MM.1S (cell line): ENCODE results near the gene PRSS38.

Experiments used
- DNase-seq: peaks from one replicate; pipeline ENCODE4 v3.0.0-alpha.2; 2015
- H2AFZ ChIP-seq: fragments of 300-600 bp; sonication (generic); 2 replicates; pipeline ENCODE4 v1.6.0; 2016; ENCODE audit warnings: antibody characterized with exemption, low read length
- H3F3A ChIP-seq: fragments of 300-600 bp; sonication (generic); 2 replicates; pipeline ENCODE4 v1.6.1; 2016; ENCODE audit warnings: mild to moderate bottlenecking, antibody characterized with exemption, low read length, moderate library complexity, mixed read lengths; ENCODE audit not compliant: insufficient read depth
- H3K27ac ChIP-seq: fragments of 300-600 bp; sonication (generic); 2 replicates; pipeline ENCODE4 v1.5.1; 2016; ENCODE audit warnings: mild to moderate bottlenecking, low read length
- H3K27me3 ChIP-seq: fragments of 300-600 bp; sonication (generic); replicated peaks from 2 replicates; pipeline ENCODE4 v1.6.0; 2016; ENCODE audit warnings: low read length; ENCODE audit not compliant: insufficient read depth
- H3K36me3 ChIP-seq: fragments of 300-600 bp; sonication (generic); replicated peaks from 2 replicates; pipeline ENCODE4 v1.6.1; 2016; ENCODE audit warnings: mild to moderate bottlenecking, low read length, mixed read lengths; ENCODE audit not compliant: insufficient read depth
- H3K4me1 ChIP-seq: fragments of 300-600 bp; sonication (generic); 2 replicates; pipeline ENCODE4 v1.6.1; 2016; ENCODE audit warnings: low read length, mixed read lengths
- H3K4me2 ChIP-seq: fragments of 300-600 bp; sonication (generic); 2 replicates; pipeline ENCODE4 v1.6.0; 2016; ENCODE audit warnings: low read depth, low read length
- H3K4me3 ChIP-seq: fragments of 300-600 bp; sonication (generic); 2 replicates; pipeline ENCODE4 v1.5.1; 2016; ENCODE audit warnings: low read length, mixed read lengths
- H3K79me2 ChIP-seq: fragments of 300-600 bp; sonication (generic); 2 replicates; pipeline ENCODE4 v1.6.1; 2016; ENCODE audit warnings: mixed run types, low read length, mixed read lengths
- H3K9ac ChIP-seq: fragments of 300-600 bp; sonication (generic); 2 replicates; pipeline ENCODE4 v1.6.1; 2016; ENCODE audit warnings: low read length, mixed read lengths
- H3K9me2 ChIP-seq: fragments of 300-600 bp; sonication (generic); replicated peaks from 2 replicates; pipeline ENCODE4 v1.6.1; 2016; ENCODE audit warnings: mild to moderate bottlenecking, low read length, mixed read lengths; ENCODE audit not compliant: insufficient read depth
- H3K9me3 ChIP-seq: fragments of 300-600 bp; sonication (generic); replicated peaks from 2 replicates; pipeline ENCODE4 v1.6.1; 2016; ENCODE audit warnings: mild to moderate bottlenecking, low read length, mixed read lengths; ENCODE audit not compliant: insufficient read depth
- H4K20me1 ChIP-seq: fragments of 300-600 bp; sonication (generic); 2 replicates; pipeline ENCODE4 v1.6.1; 2016; ENCODE audit warnings: mild to moderate bottlenecking, low read length, moderate library complexity, mixed read lengths; ENCODE audit not compliant: insufficient read depth
- EZH2 ChIP-seq: fragments of 300-600 bp; sonication (generic); optimal IDR thresholded peaks from 2 replicates; pipeline ENCODE3; 2017; ENCODE audit warnings: low read depth, mild to moderate bottlenecking, antibody characterized with exemption, low read length, mixed read lengths
- EZH2phosphoT487 ChIP-seq: fragments of 300-600 bp; sonication (generic); IDR thresholded peaks from 2 replicates; pipeline ENCODE4 v1.6.1; 2018; ENCODE audit warnings: antibody characterized with exemption, low read length
- TF ChIP-seq, protein P1 (sequence below): fragments of 300-600 bp; sonication (generic); IDR thresholded peaks from 2 replicates; pipeline ENCODE4 v1.5.1; 2016; ENCODE audit warnings: antibody characterized with exemption, low read length, mixed read lengths

The PRSS38 gene

DNA sequence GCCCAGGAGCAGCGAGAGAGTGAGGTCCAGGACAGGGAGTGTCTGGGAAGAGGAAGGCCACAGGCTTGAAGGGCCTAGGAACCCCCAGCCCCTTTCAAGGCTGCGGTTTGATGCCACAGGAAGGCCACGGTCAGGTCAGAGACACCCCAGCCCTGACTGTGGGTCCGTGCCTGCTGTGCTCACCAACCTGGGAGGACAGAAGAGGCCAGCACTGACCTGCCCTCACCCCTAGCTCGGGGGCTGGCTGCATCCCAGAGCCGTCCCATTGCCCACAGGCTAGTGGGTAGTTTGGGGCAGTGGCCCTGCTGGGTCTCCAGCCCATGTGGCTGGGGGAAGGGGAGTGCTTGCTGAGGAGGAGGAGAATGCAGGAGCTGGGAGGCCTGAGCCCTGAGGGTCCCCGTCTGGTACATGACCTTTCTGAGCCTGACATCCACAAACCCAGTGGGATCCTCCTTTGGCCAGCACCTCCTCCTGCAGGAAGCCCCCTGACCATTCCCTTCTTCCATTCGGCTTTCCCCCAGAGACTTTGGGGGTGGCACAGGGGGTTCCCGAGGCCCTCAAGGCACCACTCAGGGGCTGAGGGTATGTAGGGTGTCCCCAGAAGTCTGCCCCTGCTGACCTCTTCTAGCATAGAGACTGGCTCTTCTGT is 77.9 kb downstream of the PRSS38 start:
- Histone ChIP-seq H3K36me3 (no peaks in the 10 kb centered on the region), H3K4me3 (no peak overlapping the region), H2AFZ (no peak overlapping the region), H3F3A (no peaks in the 10 kb centered on the region), H3K79me2 (no peaks in the 10 kb centered on the region), H3K27ac (no peak overlapping the region), H3K9ac (no peak overlapping the region), H3K4me2 (no peak overlapping the region), H3K27me3 (peaks cover 8% of the 10 kb centered on the region; the same call in 1 of the 2 replicates), H3K9me3 (no peaks in the 10 kb centered on the region), H3K4me1 (no peaks in the 10 kb centered on the region), H3K9me2 (no peaks in the 10 kb centered on the region), H4K20me1 (no peaks in the 10 kb centered on the region)
- no peak for DNase-seq
- no peak for TF ChIP-seq EZH2phosphoT487
- no peak for TF ChIP-seq EZH2
- TF ChIP-seq, protein P1, sequence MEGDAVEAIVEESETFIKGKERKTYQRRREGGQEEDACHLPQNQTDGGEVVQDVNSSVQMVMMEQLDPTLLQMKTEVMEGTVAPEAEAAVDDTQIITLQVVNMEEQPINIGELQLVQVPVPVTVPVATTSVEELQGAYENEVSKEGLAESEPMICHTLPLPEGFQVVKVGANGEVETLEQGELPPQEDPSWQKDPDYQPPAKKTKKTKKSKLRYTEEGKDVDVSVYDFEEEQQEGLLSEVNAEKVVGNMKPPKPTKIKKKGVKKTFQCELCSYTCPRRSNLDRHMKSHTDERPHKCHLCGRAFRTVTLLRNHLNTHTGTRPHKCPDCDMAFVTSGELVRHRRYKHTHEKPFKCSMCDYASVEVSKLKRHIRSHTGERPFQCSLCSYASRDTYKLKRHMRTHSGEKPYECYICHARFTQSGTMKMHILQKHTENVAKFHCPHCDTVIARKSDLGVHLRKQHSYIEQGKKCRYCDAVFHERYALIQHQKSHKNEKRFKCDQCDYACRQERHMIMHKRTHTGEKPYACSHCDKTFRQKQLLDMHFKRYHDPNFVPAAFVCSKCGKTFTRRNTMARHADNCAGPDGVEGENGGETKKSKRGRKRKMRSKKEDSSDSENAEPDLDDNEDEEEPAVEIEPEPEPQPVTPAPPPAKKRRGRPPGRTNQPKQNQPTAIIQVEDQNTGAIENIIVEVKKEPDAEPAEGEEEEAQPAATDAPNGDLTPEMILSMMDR, result no peak

DNA sequence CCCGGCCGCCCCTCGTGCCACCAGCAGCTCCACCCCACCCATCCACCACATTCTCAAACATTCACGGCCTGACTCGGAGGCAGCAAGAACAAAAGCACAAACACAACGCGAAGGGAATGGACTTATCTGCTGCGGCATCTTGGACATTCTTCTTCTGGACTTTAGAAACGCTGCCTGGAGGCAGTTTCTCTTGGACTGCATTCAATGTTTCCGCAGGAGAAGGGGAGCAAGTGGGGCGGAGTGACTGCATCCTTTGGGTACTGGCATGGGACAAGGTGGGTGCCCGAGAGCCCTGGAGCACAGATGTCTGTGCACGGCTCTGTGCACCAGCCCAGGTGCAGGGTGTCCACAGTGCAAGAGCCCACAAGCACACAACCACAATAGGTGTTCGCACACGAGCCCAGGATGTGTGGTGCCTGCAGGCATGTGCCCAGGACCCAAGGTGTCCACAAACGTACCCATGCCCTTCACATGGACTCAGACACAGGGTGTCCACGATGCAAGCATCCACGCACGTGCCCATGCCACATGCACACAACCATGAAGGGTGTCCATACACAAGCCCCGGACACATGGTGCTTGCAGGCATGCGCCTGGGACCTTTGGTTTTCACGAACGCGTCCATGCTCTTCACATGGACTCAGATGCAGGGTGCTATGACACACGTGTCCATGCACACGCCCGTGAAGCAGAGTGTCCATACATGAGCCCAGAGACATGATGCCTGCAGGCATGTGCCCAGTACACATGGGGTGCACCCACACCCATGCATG is 78.7 kb downstream of the PRSS38 start:
- TF ChIP-seq, protein P1, result no peak
- TF ChIP-seq EZH2, result no peak
- TF ChIP-seq EZH2phosphoT487, result no peak
- peaks cover 8% of the 10 kb centered on the region; the same call in 1 of the 2 replicates for H3K27me3 ChIP-seq
- H3F3A ChIP-seq, result no peaks in the 10 kb centered on the region
- no peaks in the 10 kb centered on the region for H3K36me3 ChIP-seq
- H2AFZ ChIP-seq, result no peak overlapping the region
- DNase-seq, result no peak
- no peaks in the 10 kb centered on the region for H4K20me1 ChIP-seq
- no peaks in the 10 kb centered on the region for H3K79me2 ChIP-seq
- H3K4me2 ChIP-seq, result no peak overlapping the region
- no peak overlapping the region for H3K4me3 ChIP-seq
- no peaks in the 10 kb centered on the region for H3K4me1 ChIP-seq
- no peak overlapping the region for H3K9ac ChIP-seq
- no peak overlapping the region for H3K27ac ChIP-seq
- no peaks in the 10 kb centered on the region for H3K9me3 ChIP-seq
- H3K9me2 ChIP-seq, result no peaks in the 10 kb centered on the region

DNA sequence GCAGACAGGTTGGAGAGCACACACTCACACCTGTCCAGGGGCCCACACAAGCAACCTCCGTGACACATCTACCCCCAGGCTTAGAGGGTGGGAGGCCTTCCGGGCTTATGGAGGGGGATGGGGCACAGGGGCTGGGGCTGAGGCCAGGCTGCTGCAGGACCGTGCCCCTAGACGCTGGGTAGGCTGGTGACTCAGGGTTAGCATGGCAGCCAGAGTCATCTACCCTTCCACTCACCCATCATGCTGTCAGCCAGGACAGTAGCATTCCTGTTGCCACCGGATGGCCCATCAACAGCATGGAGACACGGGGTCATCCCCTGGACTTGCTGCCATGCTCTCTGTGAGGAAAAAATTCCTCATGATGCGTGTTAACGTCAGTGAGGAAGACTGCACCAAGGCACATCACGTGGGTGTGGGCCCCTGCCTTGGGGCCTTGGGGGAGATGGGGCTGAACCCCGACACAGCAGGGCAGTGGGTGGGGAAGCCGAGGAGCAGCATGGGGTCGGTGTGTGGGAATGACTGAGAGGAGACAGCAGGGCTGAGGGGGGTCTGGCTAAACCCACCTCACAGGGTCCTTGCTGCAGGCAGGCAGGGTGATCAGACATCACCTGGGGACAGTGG is 79.5 kb downstream of the PRSS38 start:
- no peaks in the 10 kb centered on the region for H3K4me1 ChIP-seq

More for the DNA sequence above, 79.5 kb downstream of the PRSS38 start:
- H3K9ac ChIP-seq, result no peak overlapping the region
- TF ChIP-seq EZH2phosphoT487 (no peak), EZH2 (no peak)
- TF ChIP-seq, protein P1, result no peak
- H3F3A ChIP-seq, result no peaks in the 10 kb centered on the region
- H3K9me2 ChIP-seq, result no peaks in the 10 kb centered on the region
- no peaks in the 10 kb centered on the region for H3K79me2 ChIP-seq
- no peak overlapping the region for H2AFZ ChIP-seq
- H3K4me2 ChIP-seq, result no peak overlapping the region
- no peak for DNase-seq
- H3K27me3 ChIP-seq, result peaks cover 8% of the 10 kb centered on the region; the same call in 1 of the 2 replicates
- no peak overlapping the region for H3K27ac ChIP-seq
- H4K20me1 ChIP-seq, result no peaks in the 10 kb centered on the region
- no peaks in the 10 kb centered on the region for H3K9me3 ChIP-seq
- H3K36me3 ChIP-seq, result no peaks in the 10 kb centered on the region
- no peak overlapping the region for H3K4me3 ChIP-seq
